Fibroblast of lung (primary cell): ENCODE measurements around the gene RNF167. TPM values are rescaled to one million over a fixed set of nuclear protein-coding genes. Genes with fewer than 3 reads are reported as not detected.

Experiments used
- DNase-seq, 2 donors: peaks; one replicate each; pipeline versions ENCODE4 v3.0.0 to v3.0.0-alpha.2; 2010; ENCODE audit warnings: low read depth in 2 of 2
- H2AFZ ChIP-seq: 2 replicates; pipeline ENCODE4 v1.5.1; 2012; ENCODE audit warnings: low read length, control low read depth, inconsistent platforms
- H3K27ac ChIP-seq: 2 replicates; pipeline ENCODE4 v1.5.1; 2011; ENCODE audit warnings: low read length, control low read depth; ENCODE audit not compliant: insufficient read depth
- H3K27me3 ChIP-seq: 2 replicates; pipeline ENCODE4 v1.5.1; 2011; ENCODE audit warnings: mild to moderate bottlenecking, low read length; ENCODE audit not compliant: control insufficient read depth, insufficient read depth
- H3K36me3 ChIP-seq: 2 replicates; pipeline ENCODE4 v1.5.1; 2011; ENCODE audit warnings: low read length; ENCODE audit not compliant: control insufficient read depth, insufficient read depth
- H3K4me1 ChIP-seq: 2 replicates; pipeline ENCODE4 v1.5.1; 2011; ENCODE audit warnings: low read length; ENCODE audit not compliant: control insufficient read depth, insufficient read depth; ENCODE audit errors: extremely low read depth
- H3K4me2 ChIP-seq: 2 replicates; pipeline ENCODE4 v1.5.1; 2011; ENCODE audit warnings: low read length, control low read depth; ENCODE audit not compliant: insufficient read depth; ENCODE audit errors: extremely low read depth
- H3K4me3 ChIP-seq, 4 experiments: fragments of 200-600 bp in 1 of 4; sonication (generic) in 1 of 4; replicated peaks in 1 of 4; 2 replicates each; pipeline ENCODE4 v1.5.1; 2011 to 2016; ENCODE audit warnings: low read length in 4 of 4, low read depth in 3 of 4, mild to moderate bottlenecking in 3 of 4, control low read depth in 2 of 4, inconsistent platforms in 1 of 4, mixed read lengths in 1 of 4; ENCODE audit not compliant: insufficient read depth in 1 of 4; ENCODE audit errors: control extremely low read depth in 1 of 4
- H3K79me2 ChIP-seq: 2 replicates; pipeline ENCODE4 v1.5.1; 2012; ENCODE audit warnings: mild to moderate bottlenecking, low read length, inconsistent platforms; ENCODE audit not compliant: control insufficient read depth, insufficient read depth
- H3K9ac ChIP-seq: 2 replicates; pipeline ENCODE4 v1.5.1; 2011; ENCODE audit warnings: mild to moderate bottlenecking, low read length, control low read depth; ENCODE audit not compliant: insufficient read depth
- H3K9me3 ChIP-seq: 2 replicates; pipeline ENCODE4 v1.5.1; 2012; ENCODE audit warnings: low read depth, low read length; ENCODE audit not compliant: control insufficient read depth, insufficient read depth
- H4K20me1 ChIP-seq: 2 replicates; pipeline ENCODE4 v1.5.1; 2011; ENCODE audit warnings: low read length; ENCODE audit not compliant: control insufficient read depth, insufficient read depth; ENCODE audit errors: extremely low read depth
- EZH2 ChIP-seq: IDR thresholded peaks from 2 replicates; pipeline ENCODE4 v1.5.1; 2012; ENCODE audit warnings: low read length, control low read depth, mild to moderate bottlenecking; ENCODE audit errors: missing control alignments
- polyA minus RNA-seq: library from RNA; depleted of rRNA, polyadenylated mRNA; stranded (reverse); fragments of >200 nt; gene quantifications from 2 replicates; pipeline ENCODE4 v1.2.3, GENCODE V29; 2011; ENCODE audit warnings: low replicate concordance
- polyA plus RNA-seq, 2 donors: library from polyadenylated mRNA; depleted of rRNA in 1 of 2; stranded (reverse) in 1 of 2; unstranded in 1 of 2; fragments of >200 nt; gene quantifications; 2 replicates each; pipeline ENCODE4 v1.2.1, GENCODE V29; 2011 to 2012; ENCODE audit warnings: missing spikeins in 1 of 2
- total RNA-seq: library from RNA; depleted of rRNA; stranded (reverse); fragments of >200 nt; gene quantifications from 2 replicates; pipeline ENCODE4 v1.2.1, GENCODE V29; 2014
- TF ChIP-seq, protein P1 (sequence below), 2 donors: IDR thresholded peaks in 1 of 2; conservative IDR thresholded peaks in 1 of 2; 1 replicate in 1 of 2; 2 replicates in 1 of 2; pipeline ENCODE4 v1.5.1; 2011 to 2012; ENCODE audit warnings: low read length in 2 of 2, control low read depth in 1 of 2, inconsistent platforms in 1 of 2, low read depth in 1 of 2, mild to moderate bottlenecking in 1 of 2

Gene RNF167
- total RNA-seq = 13.6 and 22.8 TPM in 2 replicates
- polyA plus RNA-seq = 52.6 and 83.5 TPM in 2 replicates
- polyA plus RNA-seq (2012) = 67.1 and 105 TPM in 2 replicates
- 97.9 and 127 TPM in 2 replicates for polyA minus RNA-seq

DNA sequence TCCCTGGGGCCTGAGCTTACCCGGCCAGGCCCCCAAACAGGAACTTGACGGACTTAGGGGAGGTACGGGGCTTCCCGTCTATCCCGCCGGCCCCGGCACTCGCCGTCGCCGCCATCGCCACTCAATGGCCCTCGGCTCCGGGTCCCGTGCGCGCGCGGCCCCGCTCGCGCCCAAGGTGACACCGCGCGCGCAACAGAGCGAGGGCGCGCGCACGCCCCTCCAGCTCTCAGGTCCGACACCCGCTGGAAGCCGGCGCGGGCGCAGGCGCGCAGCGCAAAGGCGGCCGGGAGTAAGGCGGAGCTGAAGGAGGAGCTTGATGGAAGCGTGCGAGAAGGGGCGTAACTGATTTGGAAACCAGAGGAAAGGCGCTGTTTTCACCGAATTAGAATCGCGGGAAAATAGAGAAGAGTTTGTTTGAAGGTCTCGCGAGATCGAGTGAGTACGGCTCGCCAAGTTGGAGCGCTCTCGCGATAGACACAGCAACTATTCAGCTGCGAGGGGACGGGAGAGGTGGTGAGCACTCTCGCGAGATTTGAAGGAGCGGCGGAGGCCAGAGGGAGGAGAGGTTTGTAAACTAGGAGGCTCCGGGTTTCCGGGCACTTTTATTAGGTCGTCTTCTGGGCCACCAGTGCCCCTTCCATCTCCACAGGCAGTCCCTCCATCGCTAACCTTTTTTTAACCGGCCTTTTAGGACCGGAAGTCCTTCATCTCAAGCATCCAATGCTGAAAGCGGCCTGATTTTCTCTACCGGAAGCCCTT is at the start of gene RNF167, which contains the start of gene SLC25A11:
TSS of gene RNF167 (plus strand) at position 473 of the 759 bp plus-strand sequence. CDS start 642 bp downstream, outside the sequence.
TSS of gene SLC25A11 (minus strand) at position 251 of the 759 bp plus-strand sequence. CDS start at position 115, 136 bp downstream.
- peaks cover 34% of the 10 kb centered on the region for H3K36me3 ChIP-seq
- no peak for TF ChIP-seq EZH2
- TF ChIP-seq, protein P1, sequence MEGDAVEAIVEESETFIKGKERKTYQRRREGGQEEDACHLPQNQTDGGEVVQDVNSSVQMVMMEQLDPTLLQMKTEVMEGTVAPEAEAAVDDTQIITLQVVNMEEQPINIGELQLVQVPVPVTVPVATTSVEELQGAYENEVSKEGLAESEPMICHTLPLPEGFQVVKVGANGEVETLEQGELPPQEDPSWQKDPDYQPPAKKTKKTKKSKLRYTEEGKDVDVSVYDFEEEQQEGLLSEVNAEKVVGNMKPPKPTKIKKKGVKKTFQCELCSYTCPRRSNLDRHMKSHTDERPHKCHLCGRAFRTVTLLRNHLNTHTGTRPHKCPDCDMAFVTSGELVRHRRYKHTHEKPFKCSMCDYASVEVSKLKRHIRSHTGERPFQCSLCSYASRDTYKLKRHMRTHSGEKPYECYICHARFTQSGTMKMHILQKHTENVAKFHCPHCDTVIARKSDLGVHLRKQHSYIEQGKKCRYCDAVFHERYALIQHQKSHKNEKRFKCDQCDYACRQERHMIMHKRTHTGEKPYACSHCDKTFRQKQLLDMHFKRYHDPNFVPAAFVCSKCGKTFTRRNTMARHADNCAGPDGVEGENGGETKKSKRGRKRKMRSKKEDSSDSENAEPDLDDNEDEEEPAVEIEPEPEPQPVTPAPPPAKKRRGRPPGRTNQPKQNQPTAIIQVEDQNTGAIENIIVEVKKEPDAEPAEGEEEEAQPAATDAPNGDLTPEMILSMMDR (conservative IDR thresholded peaks at IDR 0.05 in 1 of 2, IDR thresholded peaks at IDR 0.05 in 1 of 2; ENCODE audit: low read depth in 1 of 2, low read length in 2 of 2) = no peak
- peaks cover 61% of the 10 kb centered on the region for H3K79me2 ChIP-seq
- DNase-seq = peak; percentile 99 to 100
- H3K4me1 ChIP-seq = peaks cover 25% of the 10 kb centered on the region
- H3K27ac ChIP-seq = peak within 1 kb of the TSS; percentile 89
- H3K9me3 ChIP-seq = no peaks in the 10 kb centered on the region
- no peaks in the 10 kb centered on the region for H3K27me3 ChIP-seq
- H2AFZ ChIP-seq = peak within 1 kb of the TSS; percentile 79
- no peaks in the 10 kb centered on the region for H4K20me1 ChIP-seq
- H3K4me2 ChIP-seq = peak within 1 kb of the TSS; percentile 100
- peak within 1 kb of the TSS; percentile 77 to 93 (median 83) for H3K4me3 ChIP-seq
- peak within 1 kb of the TSS; percentile 78 for H3K9ac ChIP-seq

DNA sequence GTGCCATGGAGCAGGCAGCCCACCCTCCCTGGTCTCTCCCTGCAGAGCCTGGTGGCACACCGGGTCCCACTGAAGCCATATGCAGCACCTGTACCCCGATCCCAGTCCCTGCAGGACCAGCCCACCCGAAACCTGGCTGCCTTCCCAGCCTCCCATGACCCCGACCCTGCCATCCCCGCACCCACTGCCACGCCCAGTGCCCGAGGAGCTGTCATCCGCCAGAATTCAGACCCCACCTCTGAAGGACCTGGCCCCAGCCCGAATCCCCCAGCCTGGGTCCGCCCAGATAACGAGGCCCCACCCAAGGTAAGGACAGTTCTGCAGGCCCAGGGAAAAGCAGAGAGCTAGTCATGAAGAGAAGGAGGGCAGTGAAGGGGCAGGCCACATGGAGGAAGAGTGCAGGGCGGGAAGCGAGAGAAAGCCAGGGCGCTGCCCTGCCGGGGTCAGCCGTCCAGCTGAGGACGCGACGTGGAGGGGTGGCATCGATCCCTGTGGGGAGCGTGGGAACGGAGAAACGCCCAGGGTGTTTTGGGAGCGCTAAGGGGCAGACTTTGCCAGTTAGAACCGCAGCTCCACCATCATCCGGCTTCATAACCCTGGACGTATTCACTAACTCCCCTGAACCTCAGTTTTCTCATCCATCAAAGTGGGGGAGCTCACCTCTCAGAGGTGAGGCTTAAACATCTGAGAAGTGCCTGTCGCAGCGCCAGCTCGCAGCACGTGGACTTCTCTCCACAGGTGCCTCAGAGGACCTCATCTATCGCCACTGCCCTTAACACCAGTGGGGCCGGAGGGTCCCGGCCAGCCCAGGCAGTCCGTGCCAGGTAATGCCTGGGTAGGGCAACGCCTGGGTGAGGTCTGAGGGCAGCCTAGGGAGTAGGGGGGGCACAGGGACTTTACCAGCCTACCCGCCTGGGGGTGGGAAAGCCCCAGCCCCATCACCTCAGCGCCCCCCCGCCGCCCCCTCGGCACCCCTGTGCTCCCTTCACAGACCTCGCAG is 48.4 kb upstream of the RNF167 start:
- Histone ChIP-seq H3K36me3 (peaks cover 34% of the 10 kb centered on the region), H3K4me1 (no peaks in the 10 kb centered on the region), H3K9ac (no peak overlapping the region), H3K4me2 (no peak overlapping the region), H4K20me1 (no peaks in the 10 kb centered on the region), H3K9me3 (no peaks in the 10 kb centered on the region), H2AFZ (no peak overlapping the region), H3K27me3 (no peaks in the 10 kb centered on the region), H3K27ac (no peak overlapping the region), H3K4me3 (no peak overlapping the region), H3K79me2 (no peaks in the 10 kb centered on the region)
- no peak for DNase-seq
- TF ChIP-seq, protein P1 (conservative IDR thresholded peaks at IDR 0.05 in 1 of 2, IDR thresholded peaks at IDR 0.05 in 1 of 2; ENCODE audit: low read depth in 1 of 2, low read length in 2 of 2) = no peak
- TF ChIP-seq EZH2 = no peak
